ENCODE measurements around the gene AGR2. TPM values are rescaled to one million over a fixed set of nuclear protein-coding genes. Genes with fewer than 3 reads are reported as not detected.
"Not testable (repeated sequence)": the region's sequence is repeated elsewhere in the genome, so short reads cannot be mapped to it uniquely, and the experiment has no call there.

Gene AGR2
- total and polyA plus RNA-seq, 2 of the 4 experiments (the other 2 are of a cell fraction), result not detected

- POLR2A ChIA-PET (ENCODE audit: unreplicated experiment); H4K8ac ChIP-seq (ENCODE audit: low read depth in 2 of 2, low read length in 2 of 2); dilution Hi-C loops (cut with HindIII; ENCODE audit: low sequenced_read_pairs, unreplicated experiment); H2BK5ac ChIP-seq (ENCODE audit: low read depth, low read length, poor library complexity, severe bottlenecking); H4K20me1 ChIP-seq (ENCODE audit: insufficient read depth, low read length); H3K79me1 ChIP-seq (ENCODE audit: low read depth in 1 of 2, low read length in 2 of 2); H4K91ac ChIP-seq (ENCODE audit: insufficient read depth, low read depth, low read length); H4K5ac ChIP-seq (ENCODE audit: low read depth, low read length); H3K18ac ChIP-seq (ENCODE audit: low read depth, low read length); H2AK9ac ChIP-seq (replicated peaks; ENCODE audit: low read depth, low read length, poor library complexity); H3K4ac ChIP-seq (ENCODE audit: low read depth, low read length); H2AK5ac ChIP-seq (ENCODE audit: low read depth, low read length); DNase-seq; H2AFZ ChIP-seq (replicated peaks; ENCODE audit: low read length, poor library complexity); H3K4me1 ChIP-seq (ENCODE audit: control insufficient read depth, insufficient read depth, low read length); H3K4me2 ChIP-seq (ENCODE audit: low read depth, low read length); H3K36me3 ChIP-seq (ENCODE audit: control insufficient read depth, insufficient read depth, low read length); in situ Hi-C loops (cut with MboI; ENCODE audit: low sequenced_read_pairs); H3K4me3 ChIP-seq (ENCODE audit: insufficient read depth, low read depth, low read length); H3K56ac ChIP-seq (ENCODE audit: extremely low read depth, insufficient read depth, low read length); H3K9me3 ChIP-seq (ENCODE audit: control insufficient read depth, insufficient read depth, low read length); BruUV-seq (replicated peaks); H3K14ac ChIP-seq (replicated peaks; ENCODE audit: low read depth, low read length); H2BK120ac ChIP-seq (ENCODE audit: low read depth, low read length); H3K9ac ChIP-seq (ENCODE audit: low read depth, low read length); ATAC-seq (ENCODE audit: low read depth); H3K27ac ChIP-seq (ENCODE audit: insufficient read depth, low read length); H3K9me1 ChIP-seq (ENCODE audit: insufficient read depth, low read length); H2BK15ac ChIP-seq (ENCODE audit: low read depth, low read length); H3K27me3 ChIP-seq (ENCODE audit: control insufficient read depth, insufficient read depth, low read length); H2BK20ac ChIP-seq (ENCODE audit: low read depth, low read length); intact Hi-C loops (cut with micrococcal nuclease); H3K23ac ChIP-seq (ENCODE audit: low read depth, low read length): not testable (repeated sequence)
- CTCF ChIA-PET, result interaction anchor here (1.5 kb wide), 1 partner anchor 11 kb away, joined by 3 read pairs; no protein-coding TSS in a partner anchor
- WGBS, 2 experiments (ENCODE audit: extremely low coverage in 2 of 2, insufficient read length in 1 of 2), result 100% methylated on average over 1 of the region's 3 CpGs; no CpG with 5 or more reads in 1 of the 2 experiments
Observed at GRCh38 chr7:16769994-16770393, 34.8 kb downstream of the AGR2 start.
